ENCODE measurements around the gene MBD1. TPM values are rescaled to one million over a fixed set of nuclear protein-coding genes. Genes with fewer than 3 reads are reported as not detected.

The MBD1 gene
- total RNA-seq, 1 donor from 2014 or later: 117 TPM

- Mint-ChIP-seq H3K27me3 (no peaks in the 10 kb centered on the region), H3K9me3 (no peaks in the 10 kb centered on the region), H3K4me3 (no peak overlapping the region), H3K36me3 (ENCODE audit: low read depth) (peaks cover 63% of the 10 kb centered on the region), H3K4me1 (peaks cover 40% of the 10 kb centered on the region), H3K27ac (no peak overlapping the region)
- POLR2A ChIA-PET: no interaction called here
- DNase-seq: no peak
- CTCF ChIA-PET: no interaction called here
- TF ChIP-seq CTCF (IDR thresholded peaks at IDR 0.05): no peak
- ATAC-seq (ENCODE audit: low read depth): no peak
- intact Hi-C loops (cut with micrococcal nuclease): loop anchor here (5.0 kb wide), 2 partner anchors 682 to 1333 kb away; partner anchors contain the start of genes ELAC1 and SMAD7
Observed at GRCh38 chr18:50285071-50285470, 3.7 kb upstream of the MBD1 start.

- no peak overlapping the region for H3K27ac Mint-ChIP-seq
- TF ChIP-seq CTCF (IDR thresholded peaks at IDR 0.05): no peak
- H3K9me3 Mint-ChIP-seq: no peaks in the 10 kb centered on the region
- ATAC-seq (ENCODE audit: low read depth) (no peak), DNase-seq (no peak)
- intact Hi-C loops (cut with micrococcal nuclease): no loop called here
- peaks cover 64% of the 10 kb centered on the region for H3K36me3 Mint-ChIP-seq (ENCODE audit: low read depth)
- peaks cover 46% of the 10 kb centered on the region for H3K4me1 Mint-ChIP-seq
- ChIA-PET POLR2A (no interaction called here), CTCF (no interaction called here)
- H3K27me3 Mint-ChIP-seq: no peaks in the 10 kb centered on the region
- peak overlapping the region; percentile 42 for H3K4me3 Mint-ChIP-seq
Observed at GRCh38 chr18:50284255-50284885, 3.0 kb upstream of the MBD1 start.

GRCh38 chr18:50283469-50284209 is 2.3 kb upstream of the MBD1 start:
- H3K27me3 Mint-ChIP-seq: no peaks in the 10 kb centered on the region
- no peak overlapping the region for H3K4me3 Mint-ChIP-seq
- peaks cover 71% of the 10 kb centered on the region for H3K36me3 Mint-ChIP-seq (ENCODE audit: low read depth)
- ChIA-PET CTCF (no interaction called here), POLR2A (interaction anchor here (2.7 kb wide), 1 partner anchor 73 kb away, joined by 20 read pairs; no protein-coding TSS in a partner anchor)
- no peak for TF ChIP-seq CTCF (IDR thresholded peaks at IDR 0.05)
- DNase-seq: no peak
- H3K4me1 Mint-ChIP-seq: peaks cover 50% of the 10 kb centered on the region
- ATAC-seq (ENCODE audit: low read depth): no peak
- no peaks in the 10 kb centered on the region for H3K9me3 Mint-ChIP-seq
- intact Hi-C loops (cut with micrococcal nuclease): no loop called here
- peak overlapping the region; percentile 11 for H3K27ac Mint-ChIP-seq

GRCh38 chr18:50282521-50283335 is 1.4 kb upstream of the MBD1 start:
- intact Hi-C loops (cut with micrococcal nuclease): no loop called here
- Mint-ChIP-seq H3K27ac (peak overlapping the region; percentile 50), H3K27me3 (no peaks in the 10 kb centered on the region), H3K9me3 (no peaks in the 10 kb centered on the region), H3K36me3 (ENCODE audit: low read depth) (peaks cover 74% of the 10 kb centered on the region), H3K4me1 (peaks cover 49% of the 10 kb centered on the region), H3K4me3 (peak overlapping the region; percentile 97)
- DNase-seq: no peak
- no peak for TF ChIP-seq CTCF (IDR thresholded peaks at IDR 0.05)
- POLR2A ChIA-PET: interaction anchor here (1.8 to 2.7 kb wide), 3 partner anchors 15 to 796 kb away, joined by 9 to 44 read pairs (median 20); partner anchors contain the start of genes C18orf32 and CFAP53
- CTCF ChIA-PET: interaction anchor here (2.3 kb wide), 1 partner anchor 16 kb away, joined by 14 read pairs; the partner anchor contains the start of gene CFAP53
- no peak for ATAC-seq (ENCODE audit: low read depth)

Measured in activated B cell treated with CpG ODN at 0.5 μM for 24 hours (primary cell).